HCT116 (cell line): ENCODE results near the gene ETS1. TPM values are rescaled to one million over a fixed set of nuclear protein-coding genes. Genes with fewer than 3 reads are reported as not detected.
"Not testable (repeated sequence)": the region's sequence is repeated elsewhere in the genome, so short reads cannot be mapped to it uniquely, and the experiment has no call there.

Experiments
- ATAC-seq: fragments of 200-7000 bp; cut with Tn5 transposase; 2 replicates; pipeline ENCODE4 v1.9.1; 2020; ENCODE audit warnings: mild to moderate bottlenecking, moderate library complexity
- BruUV-seq: library from RNA; stranded (reverse); fragments of 400-500 nt; replicated peaks from 2 replicates; lab custom pipeline; 2021; lab: Mats Ljungman, UMichigan
- CTCF ChIA-PET: fragments of 300-600 bp; sonication (Branson Sonifier 250); formaldehyde crosslinking; loops from one replicate; lab custom pipeline; 2021; ENCODE audit warnings: antibody characterized with exemption; lab: Charles Lee
- POLR2A ChIA-PET: fragments of 300-600, 350-600 bp; sonication (Branson Sonifier 250); formaldehyde crosslinking; loops from one replicate; lab custom pipeline; 2021; ENCODE audit warnings: antibody characterized with exemption; lab: Charles Lee
- RAD21 ChIA-PET, 2 experiments: fragments of 300-600 bp; sonication (Branson Sonifier 250); formaldehyde crosslinking; loops; one replicate each; lab custom pipeline; 2023; ENCODE audit warnings: low total read pairs in 2 of 2; ENCODE audit not compliant: uncharacterized antibody in 2 of 2, unreplicated experiment in 2 of 2, low non-redundant PET in 1 of 2; lab: Charles Lee
- DNase-seq: peaks from one replicate; pipeline ENCODE4 v3.0.0-alpha.2; 2010; ENCODE audit warnings: low read depth, low spot score
- H2AFZ ChIP-seq: fragments of 200-600 bp; shearing (Covaris generic), sonication (generic); 2 replicates; pipeline ENCODE4 v1.6.1; 2017; ENCODE audit warnings: low read depth, mixed run types, mixed read lengths, antibody characterized with exemption, low read length; ENCODE audit not compliant: poor library complexity, severe bottlenecking
- H3K27ac ChIP-seq: 2 replicates; pipeline ENCODE4 v1.5.1; 2012; ENCODE audit warnings: low read depth, low read length
- H3K27me3 ChIP-seq: fragments of 200-600 bp; sonication (generic); 2 replicates; pipeline ENCODE4 v1.6.1; 2016; ENCODE audit warnings: mixed run types, low read length, mixed read lengths; ENCODE audit not compliant: insufficient read depth
- H3K36me3 ChIP-seq, 2 experiments: fragments of 200-500 bp in 1 of 2; fragments of 200-600 bp in 1 of 2; sonication (Bioruptor generic) in 1 of 2; sonication (generic) in 1 of 2; 2 replicates each; pipeline versions ENCODE4 v1.5.1 to v1.6.1; 2014 to 2016; ENCODE audit warnings: low read length in 2 of 2, inconsistent platforms in 1 of 2, mixed read lengths in 1 of 2, mixed run types in 1 of 2; ENCODE audit not compliant: insufficient read depth in 2 of 2, control insufficient read depth in 1 of 2
- H3K4me1 ChIP-seq, 2 experiments: fragments of 200-600 bp in 1 of 2; sonication (generic) in 1 of 2; 2 replicates each; pipeline versions ENCODE4 v1.5.1 to v1.6.1; 2012 to 2017; ENCODE audit warnings: low read length in 2 of 2, inconsistent platforms in 1 of 2, mild to moderate bottlenecking in 1 of 2, mixed read lengths in 1 of 2, mixed run types in 1 of 2, moderate library complexity in 1 of 2; ENCODE audit not compliant: insufficient read depth in 2 of 2, control insufficient read depth in 1 of 2
- H3K4me2 ChIP-seq: fragments of 200-600 bp; sonication (generic); 2 replicates; pipeline ENCODE4 v1.6.1; 2017; ENCODE audit warnings: mixed run types, low read length, mixed read lengths
- H3K4me3 ChIP-seq, 2 experiments: fragments of 200-600 bp in 1 of 2; sonication (generic) in 1 of 2; replicated peaks in 1 of 2; 2 replicates each; pipeline ENCODE4 v1.5.1; 2011 to 2016; ENCODE audit warnings: low read length in 2 of 2, control low read depth in 1 of 2, low read depth in 1 of 2, mild to moderate bottlenecking in 1 of 2, mixed read lengths in 1 of 2, mixed run types in 1 of 2
- H3K79me2 ChIP-seq: fragments of 200-600 bp; sonication (generic); 2 replicates; pipeline ENCODE4 v1.6.1; 2017; ENCODE audit warnings: mild to moderate bottlenecking, mixed run types, low read length, moderate library complexity, mixed read lengths; ENCODE audit not compliant: insufficient read depth
- H3K9ac ChIP-seq: fragments of 200-600 bp; sonication (generic); 2 replicates; pipeline ENCODE4 v1.6.1; 2016; ENCODE audit warnings: low read length, mixed read lengths
- H3K9me2 ChIP-seq: fragments of 200-600 bp; sonication (generic), shearing (Covaris generic); 2 replicates; pipeline ENCODE4 v1.6.1; 2017; ENCODE audit warnings: mixed run types, mild to moderate bottlenecking, moderate library complexity; ENCODE audit not compliant: insufficient read depth
- H3K9me3 ChIP-seq, 2 experiments: fragments of 200-500 bp in 1 of 2; fragments of 200-600 bp in 1 of 2; sonication (Bioruptor generic) in 1 of 2; sonication (generic) in 1 of 2; 2 replicates each; pipeline ENCODE4 v1.6.1; 2014 to 2017; ENCODE audit warnings: low read length in 2 of 2, mixed read lengths in 2 of 2, inconsistent platforms in 1 of 2, low read depth in 1 of 2, mild to moderate bottlenecking in 1 of 2, mixed run types in 1 of 2, moderate library complexity in 1 of 2; ENCODE audit not compliant: control insufficient read depth in 1 of 2, insufficient read depth in 1 of 2
- H4K20me1 ChIP-seq: fragments of 200-600 bp; sonication (generic), shearing (Covaris generic); 2 replicates; pipeline ENCODE4 v1.6.1; 2017; ENCODE audit warnings: mixed run types, mild to moderate bottlenecking, moderate library complexity; ENCODE audit not compliant: insufficient read depth
- POLR2A ChIP-seq: IDR thresholded peaks from 2 replicates; pipeline ENCODE4 v1.7.0; 2011; ENCODE audit warnings: borderline replicate concordance; ENCODE audit not compliant: insufficient read depth, insufficient read length; ENCODE audit errors: extremely low read depth
- intact Hi-C: fragments of 100-400 bp; cut with micrococcal nuclease; formaldehyde crosslinking; loops from 2 replicates; pipeline ENCODE4 v1.10.0; 2022
- total RNA-seq: library from RNA; stranded (reverse); gene quantifications from one replicate; pipeline ENCODE4 v1.2.1, GENCODE V29; 2021; ENCODE audit not compliant: unreplicated experiment

Gene ETS1
- total RNA-seq, 1 experiment from 2014 or later: 9.2 TPM

DNA sequence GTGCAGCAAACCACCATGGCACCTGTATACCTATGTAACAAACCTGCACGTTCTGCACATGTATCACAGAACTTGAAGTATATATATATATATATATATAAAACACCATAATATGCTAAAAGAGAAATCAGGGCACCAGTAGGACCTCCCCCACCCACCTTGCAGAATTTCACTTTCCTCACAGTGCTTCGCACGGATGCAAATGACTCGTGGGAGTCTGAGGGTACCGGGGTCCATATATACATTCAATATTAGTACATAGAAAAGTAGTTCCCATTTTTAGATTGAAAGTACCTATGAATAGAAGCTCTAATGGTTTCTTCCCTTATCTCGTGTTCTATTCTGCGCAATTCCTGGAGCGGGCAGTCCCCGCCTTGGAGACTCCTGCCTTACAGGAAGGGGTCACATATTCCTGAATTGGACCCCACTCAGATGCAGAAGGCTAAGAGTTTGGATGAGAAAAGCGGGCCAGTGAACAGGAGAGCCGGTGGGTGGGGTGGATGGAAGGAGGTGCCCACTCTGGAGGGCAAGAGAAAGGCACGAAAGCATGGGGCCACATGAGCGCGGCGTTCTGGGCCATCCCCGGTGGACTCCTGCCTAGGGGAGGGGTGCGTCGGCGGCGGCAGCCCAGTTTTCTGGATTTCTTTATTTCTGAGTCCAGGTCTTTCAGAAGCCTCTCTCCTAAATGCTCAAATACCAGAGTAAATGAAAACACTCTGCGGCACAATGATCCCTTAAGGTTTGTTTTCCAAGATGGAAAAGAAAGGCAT is 136.3 kb downstream of the ETS1 start:
- Histone ChIP-seq H3K9ac (no peak overlapping the region), H2AFZ (no peak overlapping the region), H3K9me2 (no peaks in the 10 kb centered on the region), H4K20me1 (no peaks in the 10 kb centered on the region), H3K4me1 (peaks cover 14 to 39% of the 10 kb centered on the region in 2 experiments), H3K36me3 (no peaks in the 10 kb centered on the region), H3K4me2 (no peak overlapping the region), H3K27ac (no peak overlapping the region), H3K9me3 (no peaks in the 10 kb centered on the region), H3K27me3 (no peaks in the 10 kb centered on the region), H3K79me2 (no peaks in the 10 kb centered on the region), H3K4me3 (no peak overlapping the region)
- ChIA-PET CTCF (no interaction called here), POLR2A (no interaction called here), RAD21 (no interaction called here)
- intact Hi-C loops: no loop called here
- BruUV-seq: no TSS peak
- no peak for TF ChIP-seq POLR2A
- DNase-seq: no peak
- no peak for ATAC-seq

GRCh38 chr11:128450425-128450824 is 136.9 kb downstream of the ETS1 start:
- DNase-seq, H3K27me3 ChIP-seq, H3K4me2 ChIP-seq, ATAC-seq, H4K20me1 ChIP-seq, CTCF ChIA-PET, RAD21 ChIA-PET, H3K9me2 ChIP-seq, H3K36me3 ChIP-seq, H3K79me2 ChIP-seq, BruUV-seq, H3K4me3 ChIP-seq, H3K9ac ChIP-seq, H3K27ac ChIP-seq, H3K9me3 ChIP-seq, H2AFZ ChIP-seq, POLR2A ChIA-PET, intact Hi-C loops: not testable (repeated sequence)
- peaks cover 14 to 39% of the 10 kb centered on the region in 2 experiments for H3K4me1 ChIP-seq
